Activated naive CD4-positive, alpha-beta T cell treated with anti-CD3 and anti-CD28 coated beads, Interleukin-2, amount 10 ng/mL, durations not matched to agents 7 days and 5 days (primary cell): ENCODE data around the gene SHISAL1.

ENCODE experiments used
- CTCF ChIA-PET: fragments of 350-600 bp; sonication (Branson Sonifier 250); formaldehyde crosslinking; loops from one replicate; lab custom pipeline; 2021; ENCODE audit warnings: antibody characterized with exemption; lab: Charles Lee
- DNase-seq: peaks from one replicate; pipeline ENCODE4 v3.0.0-alpha.2; 2020
- H3K27ac Mint-ChIP-seq: one replicate; pipeline ENCODE4 v1.8.0; 2021; ENCODE audit warnings: mild to moderate bottlenecking, moderate library complexity, mixed read lengths
- H3K27me3 Mint-ChIP-seq: one replicate; pipeline ENCODE4 v1.8.0; 2021; ENCODE audit warnings: mild to moderate bottlenecking, mixed read lengths
- H3K36me3 Mint-ChIP-seq: one replicate; pipeline ENCODE4 v1.8.0; 2021; ENCODE audit warnings: mixed read lengths
- H3K4me1 Mint-ChIP-seq: one replicate; pipeline ENCODE4 v1.8.0; 2021; ENCODE audit warnings: mixed read lengths
- H3K4me3 Mint-ChIP-seq: one replicate; pipeline ENCODE4 v1.8.0; 2021; ENCODE audit warnings: mild to moderate bottlenecking, moderate library complexity, mixed read lengths
- H3K9me3 Mint-ChIP-seq: one replicate; pipeline ENCODE4 v1.8.0; 2021; ENCODE audit warnings: mixed read lengths

Gene SHISAL1

GRCh38 chr22:44211256-44211945 is 101.3 kb downstream of the SHISAL1 start:
- no peak for DNase-seq
- Mint-ChIP-seq H3K4me1 (peaks cover 15% of the 10 kb centered on the region), H3K27me3 (no peaks in the 10 kb centered on the region), H3K4me3 (no peak overlapping the region), H3K9me3 (peaks cover 10% of the 10 kb centered on the region), H3K36me3 (peaks cover 14% of the 10 kb centered on the region), H3K27ac (no peak overlapping the region)
- CTCF ChIA-PET = interaction anchor here (0.5 kb wide), 2 partner anchors 17 to 1391 kb away, joined by 3 read pairs; no protein-coding TSS in a partner anchor

GRCh38 chr22:44210722-44211121 is 102.0 kb downstream of the SHISAL1 start:
- H3K4me1 Mint-ChIP-seq = peaks cover 15% of the 10 kb centered on the region
- H3K4me3 Mint-ChIP-seq = no peak overlapping the region
- H3K36me3 Mint-ChIP-seq = peaks cover 14% of the 10 kb centered on the region
- peaks cover 8% of the 10 kb centered on the region for H3K9me3 Mint-ChIP-seq
- CTCF ChIA-PET = no interaction called here
- DNase-seq = no peak
- no peak overlapping the region for H3K27ac Mint-ChIP-seq
- no peaks in the 10 kb centered on the region for H3K27me3 Mint-ChIP-seq

GRCh38 chr22:44209343-44209742 is 103.4 kb downstream of the SHISAL1 start:
- no peak overlapping the region for H3K27ac Mint-ChIP-seq
- peaks cover 17% of the 10 kb centered on the region for H3K36me3 Mint-ChIP-seq
- H3K27me3 Mint-ChIP-seq = no peaks in the 10 kb centered on the region
- CTCF ChIA-PET = no interaction called here
- peaks cover 15% of the 10 kb centered on the region for H3K4me1 Mint-ChIP-seq
- no peak for DNase-seq
- H3K9me3 Mint-ChIP-seq = peaks cover 8% of the 10 kb centered on the region
- H3K4me3 Mint-ChIP-seq = no peak overlapping the region

GRCh38 chr22:44207981-44208317 is 104.8 kb downstream of the SHISAL1 start:
- CTCF ChIA-PET = no interaction called here
- peaks cover 15% of the 10 kb centered on the region for H3K4me1 Mint-ChIP-seq
- no peak for DNase-seq
- no peak overlapping the region for H3K27ac Mint-ChIP-seq
- peaks cover 20% of the 10 kb centered on the region for H3K36me3 Mint-ChIP-seq
- no peak overlapping the region for H3K4me3 Mint-ChIP-seq
- H3K27me3 Mint-ChIP-seq = no peaks in the 10 kb centered on the region
- H3K9me3 Mint-ChIP-seq = peaks cover 8% of the 10 kb centered on the region

- CTCF ChIA-PET = no interaction called here
- Mint-ChIP-seq H3K4me3 (no peak overlapping the region), H3K9me3 (peaks cover 8% of the 10 kb centered on the region), H3K27me3 (no peaks in the 10 kb centered on the region), H3K27ac (no peak overlapping the region), H3K4me1 (peaks cover 15% of the 10 kb centered on the region), H3K36me3 (peaks cover 26% of the 10 kb centered on the region)
- no peak for DNase-seq
Measured at GRCh38 chr22:44207173-44207980, 105.4 kb downstream of the SHISAL1 start.

GRCh38 chr22:44206696-44207095 is 106.1 kb downstream of the SHISAL1 start:
- Mint-ChIP-seq H3K36me3 (peaks cover 27% of the 10 kb centered on the region), H3K4me3 (no peak overlapping the region), H3K27ac (no peak overlapping the region), H3K9me3 (peaks cover 8% of the 10 kb centered on the region), H3K4me1 (peaks cover 15% of the 10 kb centered on the region), H3K27me3 (no peaks in the 10 kb centered on the region)
- DNase-seq = no peak
- CTCF ChIA-PET = no interaction called here

GRCh38 chr22:44206330-44206645 is 106.5 kb downstream of the SHISAL1 start:
- CTCF ChIA-PET = no interaction called here
- Mint-ChIP-seq H3K9me3 (peaks cover 8% of the 10 kb centered on the region), H3K4me3 (no peak overlapping the region), H3K27ac (no peak overlapping the region), H3K4me1 (peaks cover 15% of the 10 kb centered on the region), H3K27me3 (no peaks in the 10 kb centered on the region), H3K36me3 (peaks cover 27% of the 10 kb centered on the region)
- no peak for DNase-seq

- no peak overlapping the region for H3K4me3 Mint-ChIP-seq
- CTCF ChIA-PET = no interaction called here
- no peak overlapping the region for H3K27ac Mint-ChIP-seq
- peaks cover 8% of the 10 kb centered on the region for H3K9me3 Mint-ChIP-seq
- H3K27me3 Mint-ChIP-seq = no peaks in the 10 kb centered on the region
- H3K4me1 Mint-ChIP-seq = peaks cover 20% of the 10 kb centered on the region
- peaks cover 30% of the 10 kb centered on the region for H3K36me3 Mint-ChIP-seq
- DNase-seq = no peak
Measured at GRCh38 chr22:44205516-44206329, 107.0 kb downstream of the SHISAL1 start.

GRCh38 chr22:44204739-44205515 is 107.8 kb downstream of the SHISAL1 start:
- no peaks in the 10 kb centered on the region for H3K27me3 Mint-ChIP-seq
- no peak for DNase-seq
- H3K4me3 Mint-ChIP-seq = no peak overlapping the region
- no peak overlapping the region for H3K27ac Mint-ChIP-seq
- CTCF ChIA-PET = no interaction called here
- peaks cover 32% of the 10 kb centered on the region for H3K36me3 Mint-ChIP-seq
- H3K9me3 Mint-ChIP-seq = peaks cover 8% of the 10 kb centered on the region
- H3K4me1 Mint-ChIP-seq = peaks cover 25% of the 10 kb centered on the region

GRCh38 chr22:44203203-44203602 is 109.5 kb downstream of the SHISAL1 start:
- H3K4me1 Mint-ChIP-seq = peaks cover 20% of the 10 kb centered on the region
- no peak overlapping the region for H3K4me3 Mint-ChIP-seq
- CTCF ChIA-PET = no interaction called here

GRCh38 chr22:44202261-44202789 is 110.4 kb downstream of the SHISAL1 start:
- Mint-ChIP-seq H3K27ac (peak overlapping the region; percentile 20), H3K36me3 (peaks cover 37% of the 10 kb centered on the region), H3K9me3 (no peaks in the 10 kb centered on the region)

More at GRCh38 chr22:44203203-44203602, 109.5 kb downstream of the SHISAL1 start:
- Mint-ChIP-seq H3K27ac (no peak overlapping the region), H3K9me3 (no peaks in the 10 kb centered on the region), H3K27me3 (no peaks in the 10 kb centered on the region), H3K36me3 (peaks cover 38% of the 10 kb centered on the region)
- DNase-seq = no peak

GRCh38 chr22:44201665-44202064 is 111.1 kb downstream of the SHISAL1 start:
- H3K27me3 Mint-ChIP-seq = no peaks in the 10 kb centered on the region
- H3K4me1 Mint-ChIP-seq = peaks cover 18% of the 10 kb centered on the region
- H3K4me3 Mint-ChIP-seq = no peak overlapping the region
- H3K27ac Mint-ChIP-seq = no peak overlapping the region
- H3K36me3 Mint-ChIP-seq = peaks cover 37% of the 10 kb centered on the region
- H3K9me3 Mint-ChIP-seq = no peaks in the 10 kb centered on the region
- no peak for DNase-seq
- CTCF ChIA-PET = no interaction called here

More at GRCh38 chr22:44202261-44202789, 110.4 kb downstream of the SHISAL1 start:
- CTCF ChIA-PET = no interaction called here
- no peak for DNase-seq
- H3K4me3 Mint-ChIP-seq = no peak overlapping the region
- no peaks in the 10 kb centered on the region for H3K27me3 Mint-ChIP-seq
- H3K4me1 Mint-ChIP-seq = peaks cover 18% of the 10 kb centered on the region

GRCh38 chr22:44200855-44201550 is 111.7 kb downstream of the SHISAL1 start:
- H3K27me3 Mint-ChIP-seq = no peaks in the 10 kb centered on the region
- DNase-seq = no peak
- H3K9me3 Mint-ChIP-seq = no peaks in the 10 kb centered on the region
- CTCF ChIA-PET = no interaction called here
- H3K4me1 Mint-ChIP-seq = peaks cover 18% of the 10 kb centered on the region
- H3K4me3 Mint-ChIP-seq = no peak overlapping the region
- H3K36me3 Mint-ChIP-seq = peaks cover 37% of the 10 kb centered on the region
- no peak overlapping the region for H3K27ac Mint-ChIP-seq
